Activated effector memory CD4-positive, alpha-beta T cell treated with Interleukin-2 at 50 U/mL for 16 hours (primary cell): Measurements from ENCODE around the gene FAM131C.
"Not testable (repeated sequence)": the region's sequence is repeated elsewhere in the genome, so short reads cannot be mapped to it uniquely, and the experiment has no call there.

Experiments
- DNase-seq: peaks from one replicate; pipeline ENCODE4 v3.0.0-alpha.2; 2020

Gene FAM131C

GRCh38 chr1:16073490-16074119 is at the start of gene FAM131C:
FAM131C (minus strand) TSS chr1:16073651; CDS start chr1:16073442, 209 bp downstream.
- peak; percentile 16 for DNase-seq

- DNase-seq: no peak
Observed at GRCh38 chr1:16122916-16123315, 49.5 kb upstream of the FAM131C start.

- DNase-seq: no peak
Observed at GRCh38 chr1:16122350-16122881, 49.0 kb upstream of the FAM131C start.

- DNase-seq: no peak
Observed at GRCh38 chr1:16120940-16121410, 47.5 kb upstream of the FAM131C start.

- no peak for DNase-seq
Observed at GRCh38 chr1:16120407-16120806, 47.0 kb upstream of the FAM131C start.

- no peak for DNase-seq
Observed at GRCh38 chr1:16119926-16120325, 46.5 kb upstream of the FAM131C start.

- no peak for DNase-seq
Observed at GRCh38 chr1:16119504-16119903, 46.1 kb upstream of the FAM131C start.

GRCh38 chr1:16118706-16119105 is 45.3 kb upstream of the FAM131C start:
- no peak for DNase-seq

- DNase-seq: no peak
Observed at GRCh38 chr1:16117936-16118335, 44.5 kb upstream of the FAM131C start.

GRCh38 chr1:16117369-16117768 is 43.9 kb upstream of the FAM131C start:
- no peak for DNase-seq

GRCh38 chr1:16116625-16117024 is 43.2 kb upstream of the FAM131C start:
- DNase-seq: no peak

- DNase-seq: no peak
Observed at GRCh38 chr1:16116002-16116401, 42.6 kb upstream of the FAM131C start.

GRCh38 chr1:16115468-16115983 is 42.1 kb upstream of the FAM131C start:
- DNase-seq: no peak

- DNase-seq: no peak
Observed at GRCh38 chr1:16114527-16115467, 41.3 kb upstream of the FAM131C start.

GRCh38 chr1:16112596-16113555 is 39.4 kb upstream of the FAM131C start:
- DNase-seq: no peak

GRCh38 chr1:16111771-16112595 is 38.5 kb upstream of the FAM131C start:
- no peak for DNase-seq

GRCh38 chr1:16110884-16111283 is 37.4 kb upstream of the FAM131C start:
- no peak for DNase-seq

GRCh38 chr1:16110456-16110855 is 37.0 kb upstream of the FAM131C start:
- no peak for DNase-seq

GRCh38 chr1:16109571-16109970 is 36.1 kb upstream of the FAM131C start:
- DNase-seq: no peak

GRCh38 chr1:16107039-16107438 is 33.6 kb upstream of the FAM131C start:
- not testable (repeated sequence) for DNase-seq

- no peak for DNase-seq
Observed at GRCh38 chr1:16101623-16102022, 28.2 kb upstream of the FAM131C start.
